ENCODE results near the gene C16orf46.

The C16orf46 gene

DNA sequence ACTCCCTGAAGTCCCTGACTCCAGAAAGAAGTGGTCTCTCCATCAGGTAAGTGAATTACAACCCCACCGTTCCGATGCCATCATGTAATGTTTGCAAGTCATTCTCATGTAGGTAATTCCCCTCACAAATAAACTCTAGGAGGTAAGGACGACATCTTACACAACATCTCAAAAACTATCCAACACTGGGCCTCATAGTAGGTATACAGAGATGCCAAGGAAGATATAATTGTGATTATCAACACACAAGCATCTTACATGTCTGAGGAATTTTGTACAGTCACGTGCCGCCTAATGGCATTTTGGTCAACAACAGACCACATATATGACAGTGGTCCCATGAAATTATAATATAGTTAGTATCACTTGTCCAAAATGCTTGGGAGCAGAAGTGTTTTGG lies 11.8 kb upstream of the C16orf46 start:
- no peak overlapping the region for H2AFZ ChIP-seq (ENCODE audit: low read depth, low read length, severe bottlenecking)
- no peaks in the 10 kb centered on the region for H3K9me2 ChIP-seq (replicated peaks; ENCODE audit: insufficient read depth, low read length)
- H3K4me2 ChIP-seq (ENCODE audit: low read depth, low read length, poor library complexity, severe bottlenecking) = no peak overlapping the region
- no peak overlapping the region for H3K9ac ChIP-seq (ENCODE audit: low read length)
- H3K4me3 ChIP-seq (ENCODE audit: insufficient read depth, low read length, poor library complexity, severe bottlenecking) = no peak overlapping the region
- H3K9me3 ChIP-seq (ENCODE audit: insufficient read depth, low read length) = no peaks in the 10 kb centered on the region
- H3K79me2 ChIP-seq (ENCODE audit: insufficient read depth, low read length) = peaks cover 32% of the 10 kb centered on the region
- no peak overlapping the region for H3K27ac ChIP-seq (ENCODE audit: low read depth, low read length)
- TF ChIP-seq EZH2phosphoT487 (conservative IDR thresholded peaks at IDR 0.05; ENCODE audit: low read length) = no peak
- TF ChIP-seq, protein P1, sequence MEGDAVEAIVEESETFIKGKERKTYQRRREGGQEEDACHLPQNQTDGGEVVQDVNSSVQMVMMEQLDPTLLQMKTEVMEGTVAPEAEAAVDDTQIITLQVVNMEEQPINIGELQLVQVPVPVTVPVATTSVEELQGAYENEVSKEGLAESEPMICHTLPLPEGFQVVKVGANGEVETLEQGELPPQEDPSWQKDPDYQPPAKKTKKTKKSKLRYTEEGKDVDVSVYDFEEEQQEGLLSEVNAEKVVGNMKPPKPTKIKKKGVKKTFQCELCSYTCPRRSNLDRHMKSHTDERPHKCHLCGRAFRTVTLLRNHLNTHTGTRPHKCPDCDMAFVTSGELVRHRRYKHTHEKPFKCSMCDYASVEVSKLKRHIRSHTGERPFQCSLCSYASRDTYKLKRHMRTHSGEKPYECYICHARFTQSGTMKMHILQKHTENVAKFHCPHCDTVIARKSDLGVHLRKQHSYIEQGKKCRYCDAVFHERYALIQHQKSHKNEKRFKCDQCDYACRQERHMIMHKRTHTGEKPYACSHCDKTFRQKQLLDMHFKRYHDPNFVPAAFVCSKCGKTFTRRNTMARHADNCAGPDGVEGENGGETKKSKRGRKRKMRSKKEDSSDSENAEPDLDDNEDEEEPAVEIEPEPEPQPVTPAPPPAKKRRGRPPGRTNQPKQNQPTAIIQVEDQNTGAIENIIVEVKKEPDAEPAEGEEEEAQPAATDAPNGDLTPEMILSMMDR (IDR thresholded peaks at IDR 0.05; ENCODE audit: insufficient read depth, low read length, poor library complexity, severe bottlenecking) = no peak
- peaks cover under 1% of the 10 kb centered on the region; the same call in 1 of the 2 replicates for H3F3A ChIP-seq (ENCODE audit: insufficient read depth)
- H3K27me3 ChIP-seq (ENCODE audit: low read length) = no peaks in the 10 kb centered on the region
- H3K36me3 ChIP-seq (ENCODE audit: low read length) = peaks cover 3% of the 10 kb centered on the region; the same call in 1 of the 2 replicates
- H4K20me1 ChIP-seq (ENCODE audit: low read depth, low read length) = no peaks in the 10 kb centered on the region

DNA sequence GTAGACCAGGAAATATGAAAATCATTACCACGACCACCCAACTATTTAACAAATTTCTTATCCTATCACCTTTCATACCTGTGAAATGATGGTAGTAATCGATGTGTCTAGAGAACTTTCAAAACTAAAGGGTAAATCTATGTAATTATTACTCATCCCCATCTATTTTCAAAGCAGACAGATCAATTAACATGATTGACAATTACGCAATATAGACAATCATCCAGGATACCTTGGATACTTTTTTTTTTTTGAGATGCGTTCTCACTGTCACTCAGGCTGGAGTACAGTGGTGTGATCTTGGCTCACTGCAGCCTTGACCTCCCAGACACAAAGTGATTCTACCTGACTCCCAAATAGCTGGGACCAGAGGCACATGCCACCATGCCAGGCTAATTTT lies 4.0 kb upstream of the C16orf46 start:
- Histone ChIP-seq H3K9ac (ENCODE audit: low read length) (no peak overlapping the region), H2AFZ (ENCODE audit: low read depth, low read length, severe bottlenecking) (no peak overlapping the region)
- no peak for TF ChIP-seq EZH2phosphoT487 (conservative IDR thresholded peaks at IDR 0.05; ENCODE audit: low read length)
- TF ChIP-seq, protein P1 (IDR thresholded peaks at IDR 0.05; ENCODE audit: insufficient read depth, low read length, poor library complexity, severe bottlenecking) = no peak

GRCh38 chr16:81080233-81080632 lies 3.2 kb upstream of the C16orf46 start:
- H3K9me2 ChIP-seq (replicated peaks; ENCODE audit: insufficient read depth, low read length) = no peaks in the 10 kb centered on the region
- H4K20me1 ChIP-seq (ENCODE audit: low read depth, low read length) = no peaks in the 10 kb centered on the region
- no peak overlapping the region for H3K27ac ChIP-seq (ENCODE audit: low read depth, low read length)
- H3K9me3 ChIP-seq (ENCODE audit: insufficient read depth, low read length) = no peaks in the 10 kb centered on the region
- TF ChIP-seq, protein P1 (IDR thresholded peaks at IDR 0.05; ENCODE audit: insufficient read depth, low read length, poor library complexity, severe bottlenecking) = no peak
- no peak for TF ChIP-seq EZH2phosphoT487 (conservative IDR thresholded peaks at IDR 0.05; ENCODE audit: low read length)
- H3K9ac ChIP-seq (ENCODE audit: low read length) = no peak overlapping the region
- no peaks in the 10 kb centered on the region for H3K79me2 ChIP-seq (ENCODE audit: insufficient read depth, low read length)
- H3K4me3 ChIP-seq (ENCODE audit: insufficient read depth, low read length, poor library complexity, severe bottlenecking) = no peak overlapping the region
- H2AFZ ChIP-seq (ENCODE audit: low read depth, low read length, severe bottlenecking) = no peak overlapping the region
- H3K36me3 ChIP-seq (ENCODE audit: low read length) = peaks cover 3% of the 10 kb centered on the region; the same call in 1 of the 2 replicates
- peaks cover 12% of the 10 kb centered on the region; the same call in 1 of the 2 replicates for H3F3A ChIP-seq (ENCODE audit: insufficient read depth)
- no peaks in the 10 kb centered on the region for H3K27me3 ChIP-seq (ENCODE audit: low read length)
- no peak overlapping the region for H3K4me2 ChIP-seq (ENCODE audit: low read depth, low read length, poor library complexity, severe bottlenecking)

More for the DNA sequence above, 4.0 kb upstream of the C16orf46 start:
- Histone ChIP-seq H3K27ac (ENCODE audit: low read depth, low read length) (no peak overlapping the region), H3K27me3 (ENCODE audit: low read length) (no peaks in the 10 kb centered on the region), H3F3A (ENCODE audit: insufficient read depth) (peaks cover 12% of the 10 kb centered on the region; the same call in 1 of the 2 replicates), H3K79me2 (ENCODE audit: insufficient read depth, low read length) (no peaks in the 10 kb centered on the region), H3K4me2 (ENCODE audit: low read depth, low read length, poor library complexity, severe bottlenecking) (no peak overlapping the region), H3K9me2 (replicated peaks; ENCODE audit: insufficient read depth, low read length) (no peaks in the 10 kb centered on the region), H3K4me3 (ENCODE audit: insufficient read depth, low read length, poor library complexity, severe bottlenecking) (no peak overlapping the region), H4K20me1 (ENCODE audit: low read depth, low read length) (no peaks in the 10 kb centered on the region), H3K9me3 (ENCODE audit: insufficient read depth, low read length) (no peaks in the 10 kb centered on the region), H3K36me3 (ENCODE audit: low read length) (peaks cover 3% of the 10 kb centered on the region; the same call in 1 of the 2 replicates)
